Progenitor cell of endocrine pancreas (in vitro differentiated cells): ENCODE data around the gene ZNF793. TPM values are rescaled to one million over a fixed set of nuclear protein-coding genes. Genes with fewer than 3 reads are reported as not detected.
A peak's percentile ranks its signal among the peaks of the same experiment; 100 is the strongest.

ENCODE experiments used
- DNase-seq: peaks from one replicate; pipeline ENCODE4 v3.0.0; 2021; ENCODE audit warnings: low spot score; ENCODE audit not compliant: unreplicated experiment
- H3K27ac Mint-ChIP-seq: 2 replicates; pipeline ENCODE4 v1.8.0; 2021; ENCODE audit warnings: mild to moderate bottlenecking, moderate library complexity, mixed read lengths
- H3K27me3 Mint-ChIP-seq: 2 replicates; pipeline ENCODE4 v1.8.0; 2021; ENCODE audit warnings: mixed read lengths
- H3K36me3 Mint-ChIP-seq: 2 replicates; pipeline ENCODE4 v1.8.0; 2022; ENCODE audit warnings: mixed read lengths; ENCODE audit not compliant: insufficient read depth
- H3K4me1 Mint-ChIP-seq: 2 replicates; pipeline ENCODE4 v1.8.0; 2021; ENCODE audit warnings: low read depth, mixed read lengths
- H3K4me3 Mint-ChIP-seq: 2 replicates; pipeline ENCODE4 v1.8.0; 2021; ENCODE audit warnings: low read depth, mild to moderate bottlenecking, moderate library complexity, mixed read lengths
- H3K9me3 Mint-ChIP-seq: 2 replicates; pipeline ENCODE4 v1.8.0; 2021; ENCODE audit warnings: low read depth, mixed read lengths
- CTCF ChIP-seq: fragments of 200-600 bp; sonication (generic); IDR thresholded peaks from one replicate; pipeline ENCODE4 v1.5.0; 2021; ENCODE audit warnings: antibody characterized with exemption, mild to moderate bottlenecking; ENCODE audit not compliant: unreplicated experiment
- total RNA-seq: library from RNA; stranded (reverse); gene quantifications from 2 replicates; pipeline ENCODE4 v1.2.1, GENCODE V29; 2021

The ZNF793 gene
- total RNA-seq, 1 donor from 2014 or later, result 30.9 TPM

GRCh38 chr19:37468961-37469777 lies 37.6 kb upstream of the ZNF793 start, which contains the start of gene ZNF570:
ZNF570 (plus strand) TSS chr19:37469356; CDS start chr19:37470355, 999 bp downstream.
- Mint-ChIP-seq H3K4me3 (peak within 1 kb of the TSS; percentile 98), H3K27me3 (no peaks in the 10 kb centered on the region), H3K36me3 (peaks cover 12% of the 10 kb centered on the region), H3K9me3 (no peaks in the 10 kb centered on the region), H3K27ac (peak within 1 kb of the TSS; percentile 98), H3K4me1 (peaks cover 18% of the 10 kb centered on the region)
- no peak for TF ChIP-seq CTCF
- peak; percentile 73 for DNase-seq

- H3K4me3 Mint-ChIP-seq, result peak overlapping the region; percentile 98
- H3K27ac Mint-ChIP-seq, result peak overlapping the region; percentile 98
- TF ChIP-seq CTCF, result no peak
- no peak for DNase-seq
- H3K9me3 Mint-ChIP-seq, result no peaks in the 10 kb centered on the region
- peaks cover 9% of the 10 kb centered on the region for H3K36me3 Mint-ChIP-seq
- peaks cover 18% of the 10 kb centered on the region for H3K4me1 Mint-ChIP-seq
- no peaks in the 10 kb centered on the region for H3K27me3 Mint-ChIP-seq
These were observed 36.5 kb upstream of the ZNF793 start for GRCh38 chr19:37470216-37470615.

- Mint-ChIP-seq H3K4me3 (no peak overlapping the region), H3K27me3 (no peaks in the 10 kb centered on the region), H3K27ac (no peak overlapping the region), H3K4me1 (peaks cover 13% of the 10 kb centered on the region), H3K9me3 (peaks cover 13% of the 10 kb centered on the region), H3K36me3 (peaks cover 26% of the 10 kb centered on the region)
- no peak for DNase-seq
- TF ChIP-seq CTCF, result no peak
These were observed 34.6 kb upstream of the ZNF793 start for GRCh38 chr19:37472165-37472564.

GRCh38 chr19:37484406-37485168 lies 22.2 kb upstream of the ZNF793 start:
- Mint-ChIP-seq H3K4me1 (no peaks in the 10 kb centered on the region), H3K27me3 (no peaks in the 10 kb centered on the region), H3K4me3 (no peak overlapping the region), H3K9me3 (peaks cover 61% of the 10 kb centered on the region), H3K36me3 (peaks cover 74% of the 10 kb centered on the region), H3K27ac (peak overlapping the region; percentile 64)
- TF ChIP-seq CTCF, result no peak
- DNase-seq, result no peak

- DNase-seq, result no peak
- peaks cover 38% of the 10 kb centered on the region for H3K9me3 Mint-ChIP-seq
- H3K36me3 Mint-ChIP-seq, result peaks cover 18% of the 10 kb centered on the region
- TF ChIP-seq CTCF, result no peak
- H3K27ac Mint-ChIP-seq, result no peak overlapping the region
- H3K4me3 Mint-ChIP-seq, result no peak overlapping the region
- H3K4me1 Mint-ChIP-seq, result no peaks in the 10 kb centered on the region
- no peaks in the 10 kb centered on the region for H3K27me3 Mint-ChIP-seq
These were observed 14.5 kb upstream of the ZNF793 start for GRCh38 chr19:37492213-37492612.
